Suppressor macrophage treated with lipopolysaccharide for 1 hour (primary cell): ENCODE results near the gene SHISA9.
"Not testable (repeated sequence)": the region's sequence is repeated elsewhere in the genome, so short reads cannot be mapped to it uniquely, and the experiment has no call there.

Source experiments
- DNase-seq, 3 donors: peaks; one replicate each; pipeline ENCODE4 v3.0.0-alpha.2; 2020 to 2022

Gene SHISA9

GRCh38 chr16:12901597-12902461 is at the start of gene SHISA9:
TSS of gene SHISA9 (plus strand) at chr16:12901598.
- peak in 2 of 3 donors; percentile 3 to 17 for DNase-seq

- no peak for DNase-seq
These were observed 47.4 kb upstream of the SHISA9 start for GRCh38 chr16:12853972-12854371.

- DNase-seq = not testable (repeated sequence)
These were observed 44.0 kb upstream of the SHISA9 start for GRCh38 chr16:12857435-12857834.

GRCh38 chr16:12862327-12862726 is 39.1 kb upstream of the SHISA9 start:
- DNase-seq = no peak

- no peak for DNase-seq
These were observed 38.5 kb upstream of the SHISA9 start for GRCh38 chr16:12862941-12863340.

- no peak for DNase-seq
These were observed 34.3 kb upstream of the SHISA9 start for GRCh38 chr16:12866981-12867551.

GRCh38 chr16:12868169-12868568 is 33.2 kb upstream of the SHISA9 start:
- no peak for DNase-seq

- no peak for DNase-seq
These were observed 32.6 kb upstream of the SHISA9 start for GRCh38 chr16:12868788-12869187.

GRCh38 chr16:12869698-12870427 is 31.5 kb upstream of the SHISA9 start:
- DNase-seq = no peak

GRCh38 chr16:12871784-12872183 is 29.6 kb upstream of the SHISA9 start:
- DNase-seq = peak in 2 of 3 donors; percentile 1 to 2

- peak; percentile 8 to 42 (median 28) for DNase-seq
These were observed 27.2 kb upstream of the SHISA9 start for GRCh38 chr16:12874186-12874585.

- DNase-seq = no peak
These were observed 24.6 kb upstream of the SHISA9 start for GRCh38 chr16:12876778-12877177.

- DNase-seq = no peak
These were observed 22.4 kb upstream of the SHISA9 start for GRCh38 chr16:12878973-12879372.

GRCh38 chr16:12879812-12880211 is 21.6 kb upstream of the SHISA9 start:
- DNase-seq = no peak

GRCh38 chr16:12881182-12881581 is 20.2 kb upstream of the SHISA9 start:
- DNase-seq = no peak

- DNase-seq = no peak
These were observed 19.7 kb upstream of the SHISA9 start for GRCh38 chr16:12881740-12882139.

GRCh38 chr16:12885742-12886141 is 15.7 kb upstream of the SHISA9 start:
- DNase-seq = no peak

- DNase-seq = no peak
These were observed 9.6 kb upstream of the SHISA9 start for GRCh38 chr16:12891836-12892235.

GRCh38 chr16:12893050-12893750 is 8.2 kb upstream of the SHISA9 start:
- DNase-seq = no peak

GRCh38 chr16:12896562-12896961 is 4.8 kb upstream of the SHISA9 start:
- DNase-seq = peak; percentile 42 to 50 (median 43)

GRCh38 chr16:12898551-12898950 is 2.8 kb upstream of the SHISA9 start:
- DNase-seq = no peak

- DNase-seq = no peak
These were observed 1.8 kb upstream of the SHISA9 start for GRCh38 chr16:12899529-12900143.

- no peak for DNase-seq
These were observed 1.2 kb upstream of the SHISA9 start for GRCh38 chr16:12900156-12900555.
